ENCODE data around the gene NFIA.
A peak's percentile ranks its signal among the peaks of the same experiment; 100 is the strongest.

The NFIA gene

DNA sequence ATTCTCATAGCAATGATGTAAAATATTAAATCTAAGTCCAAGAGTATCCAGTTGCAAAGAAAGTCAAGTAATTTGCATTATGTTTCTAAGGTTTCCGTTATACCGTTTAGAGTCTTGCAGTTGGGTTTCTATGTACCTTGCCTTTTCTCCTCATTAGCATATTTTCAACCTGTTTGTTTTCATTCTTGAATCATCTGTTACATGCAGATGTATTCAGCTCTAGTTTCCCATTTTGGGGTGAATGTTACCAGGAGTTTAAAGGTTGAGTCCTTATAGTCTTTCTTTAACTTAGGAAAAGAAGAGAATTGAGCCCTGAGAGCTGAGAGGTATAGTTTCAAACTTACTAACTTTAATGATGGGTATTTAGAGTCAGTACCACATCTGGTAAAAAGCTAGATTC lies 139.9 kb downstream of the NFIA start:
- Histone ChIP-seq H3K27ac (ENCODE audit: low read depth, low read length) (peak overlapping the region; percentile 10), H3K27me3 (ENCODE audit: control insufficient read depth in 1 of 2, insufficient read depth in 2 of 2, low read length in 2 of 2) (no peaks in the 10 kb centered on the region), H3K36me3 (ENCODE audit: insufficient read depth, low read length) (no peaks in the 10 kb centered on the region), H3K9me3 (ENCODE audit: low read length) (no peaks in the 10 kb centered on the region), H3K4me3 (ENCODE audit: low read depth in 1 of 2, low read length in 2 of 2) (no peak overlapping the region), H3K9ac (ENCODE audit: low read length) (no peak overlapping the region), H3K4me1 (ENCODE audit: insufficient read depth, low read length) (peaks cover 21% of the 10 kb centered on the region)

DNA sequence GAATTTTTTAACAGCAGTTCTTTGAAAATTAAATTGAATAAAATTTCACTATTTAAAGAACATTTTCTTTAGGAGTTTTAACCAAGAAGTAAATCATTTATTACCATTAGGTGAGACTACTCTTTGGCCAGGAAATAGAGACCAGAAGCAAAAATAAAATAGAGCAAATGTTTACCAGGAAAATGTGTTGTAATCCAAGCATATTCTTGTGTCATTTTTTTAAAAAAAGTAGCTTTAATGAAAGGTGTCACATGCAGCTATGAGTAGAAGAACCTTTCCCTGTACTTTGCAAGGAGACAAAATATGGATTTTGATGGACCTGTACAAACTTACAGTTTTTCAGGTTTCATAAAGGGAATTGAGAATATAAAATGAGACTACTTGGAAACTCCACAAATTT lies 140.8 kb downstream of the NFIA start:
- Histone ChIP-seq H3K9me3 (ENCODE audit: low read length) (no peaks in the 10 kb centered on the region), H3K36me3 (ENCODE audit: insufficient read depth, low read length) (no peaks in the 10 kb centered on the region), H3K27me3 (ENCODE audit: control insufficient read depth in 1 of 2, insufficient read depth in 2 of 2, low read length in 2 of 2) (no peaks in the 10 kb centered on the region), H3K27ac (ENCODE audit: low read depth, low read length) (no peak overlapping the region), H3K4me1 (ENCODE audit: insufficient read depth, low read length) (peaks cover 19% of the 10 kb centered on the region), H3K4me3 (ENCODE audit: low read depth in 1 of 2, low read length in 2 of 2) (no peak overlapping the region), H3K9ac (ENCODE audit: low read length) (no peak overlapping the region)

DNA sequence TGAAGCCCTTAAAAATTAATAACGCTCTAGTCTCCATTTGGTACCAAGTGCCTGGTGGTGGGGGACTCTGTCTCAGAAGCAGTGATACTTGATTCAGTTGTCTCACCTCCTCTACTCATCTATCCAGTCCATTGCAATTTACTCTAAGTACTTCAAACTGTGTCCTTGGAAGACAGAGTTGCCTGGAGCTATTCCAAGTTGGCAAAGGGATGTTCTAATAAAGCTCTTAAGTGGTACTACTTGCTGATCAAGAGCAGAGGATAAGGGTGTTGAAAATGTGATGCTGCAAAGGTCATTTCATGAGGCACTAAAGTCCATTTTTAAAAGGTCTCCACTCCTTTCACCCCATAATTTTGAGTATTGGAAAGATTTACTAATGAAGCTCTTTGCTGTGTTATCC lies 142.2 kb downstream of the NFIA start:
- no peak overlapping the region for H3K4me3 ChIP-seq (ENCODE audit: low read depth in 1 of 2, low read length in 2 of 2)
- H3K4me1 ChIP-seq (ENCODE audit: insufficient read depth, low read length) = peaks cover 20% of the 10 kb centered on the region
- H3K36me3 ChIP-seq (ENCODE audit: insufficient read depth, low read length) = no peaks in the 10 kb centered on the region
- H3K27me3 ChIP-seq (ENCODE audit: control insufficient read depth in 1 of 2, insufficient read depth in 2 of 2, low read length in 2 of 2) = no peaks in the 10 kb centered on the region
- no peak overlapping the region for H3K27ac ChIP-seq (ENCODE audit: low read depth, low read length)
- H3K9ac ChIP-seq (ENCODE audit: low read length) = no peak overlapping the region
- H3K9me3 ChIP-seq (ENCODE audit: low read length) = no peaks in the 10 kb centered on the region

DNA sequence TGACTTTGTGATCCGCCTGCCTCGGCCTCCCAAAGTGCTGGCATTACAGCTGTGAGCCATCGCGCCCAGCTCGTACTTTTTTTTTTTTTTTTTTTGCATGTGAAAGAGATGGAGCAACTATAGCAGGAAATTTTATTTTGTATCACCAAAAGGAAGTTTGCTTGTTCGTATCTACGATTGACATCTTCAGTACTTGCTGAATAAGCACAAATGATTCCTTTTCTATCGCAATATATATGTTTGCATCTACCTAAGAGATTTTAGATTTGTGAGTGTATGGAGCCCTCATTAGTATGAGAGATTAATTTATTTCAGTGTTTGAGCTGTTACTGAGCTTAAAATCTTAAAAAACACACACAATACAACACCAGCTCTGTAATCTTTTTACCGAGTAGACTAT lies 143.1 kb downstream of the NFIA start:
- no peaks in the 10 kb centered on the region for H3K9me3 ChIP-seq (ENCODE audit: low read length)
- H3K27ac ChIP-seq (ENCODE audit: low read depth, low read length) = no peak overlapping the region
- H3K4me3 ChIP-seq (ENCODE audit: low read depth in 1 of 2, low read length in 2 of 2) = no peak overlapping the region
- H3K27me3 ChIP-seq (ENCODE audit: control insufficient read depth in 1 of 2, insufficient read depth in 2 of 2, low read length in 2 of 2) = no peaks in the 10 kb centered on the region
- no peaks in the 10 kb centered on the region for H3K36me3 ChIP-seq (ENCODE audit: insufficient read depth, low read length)
- no peak overlapping the region for H3K9ac ChIP-seq (ENCODE audit: low read length)
- peaks cover 25% of the 10 kb centered on the region for H3K4me1 ChIP-seq (ENCODE audit: insufficient read depth, low read length)

DNA sequence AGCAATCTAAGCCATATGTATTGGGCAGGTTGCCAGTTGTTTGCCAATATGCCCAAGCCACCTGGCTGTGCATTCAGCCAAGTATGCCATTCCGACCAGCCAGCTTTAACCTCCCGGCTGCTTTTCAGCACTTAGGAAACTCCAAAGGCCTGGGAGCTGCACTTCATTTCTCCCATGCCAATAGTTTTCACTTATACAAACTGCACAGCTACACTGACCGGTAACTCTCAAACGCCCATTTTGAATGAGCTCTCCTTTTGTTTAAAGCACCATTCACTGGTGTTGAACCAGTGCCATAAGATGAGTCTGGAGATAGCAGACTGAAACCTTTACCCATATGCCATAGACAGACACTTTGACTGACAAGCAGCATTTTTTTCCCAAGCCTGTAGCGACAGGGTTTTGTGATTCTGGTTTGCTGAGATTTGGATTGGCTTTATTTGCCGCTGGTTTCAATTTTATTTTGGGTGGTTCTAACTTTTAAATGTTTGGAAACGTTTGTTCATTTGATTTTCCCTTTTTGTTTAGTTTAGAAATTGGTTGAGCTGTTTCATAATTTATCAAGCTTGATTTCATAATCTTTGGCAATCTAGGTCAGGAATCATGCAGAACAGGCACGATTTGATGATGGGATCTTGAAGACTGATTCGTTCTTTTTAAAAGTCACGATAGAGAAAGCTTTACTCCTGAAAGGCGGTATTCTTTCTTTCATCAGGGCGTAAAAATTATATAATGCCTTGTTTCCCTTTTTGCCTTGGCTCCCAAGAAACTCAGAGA lies 144.6 kb downstream of the NFIA start:
- H3K9ac ChIP-seq (ENCODE audit: low read length) = no peak overlapping the region
- no peaks in the 10 kb centered on the region for H3K36me3 ChIP-seq (ENCODE audit: insufficient read depth, low read length)
- peaks cover 32% of the 10 kb centered on the region for H3K4me1 ChIP-seq (ENCODE audit: insufficient read depth, low read length)
- no peaks in the 10 kb centered on the region for H3K27me3 ChIP-seq (ENCODE audit: control insufficient read depth in 1 of 2, insufficient read depth in 2 of 2, low read length in 2 of 2)
- no peak overlapping the region for H3K4me3 ChIP-seq (ENCODE audit: low read depth in 1 of 2, low read length in 2 of 2)
- peak overlapping the region; percentile 23 for H3K27ac ChIP-seq (ENCODE audit: low read depth, low read length)
- H3K9me3 ChIP-seq (ENCODE audit: low read length) = no peaks in the 10 kb centered on the region

DNA sequence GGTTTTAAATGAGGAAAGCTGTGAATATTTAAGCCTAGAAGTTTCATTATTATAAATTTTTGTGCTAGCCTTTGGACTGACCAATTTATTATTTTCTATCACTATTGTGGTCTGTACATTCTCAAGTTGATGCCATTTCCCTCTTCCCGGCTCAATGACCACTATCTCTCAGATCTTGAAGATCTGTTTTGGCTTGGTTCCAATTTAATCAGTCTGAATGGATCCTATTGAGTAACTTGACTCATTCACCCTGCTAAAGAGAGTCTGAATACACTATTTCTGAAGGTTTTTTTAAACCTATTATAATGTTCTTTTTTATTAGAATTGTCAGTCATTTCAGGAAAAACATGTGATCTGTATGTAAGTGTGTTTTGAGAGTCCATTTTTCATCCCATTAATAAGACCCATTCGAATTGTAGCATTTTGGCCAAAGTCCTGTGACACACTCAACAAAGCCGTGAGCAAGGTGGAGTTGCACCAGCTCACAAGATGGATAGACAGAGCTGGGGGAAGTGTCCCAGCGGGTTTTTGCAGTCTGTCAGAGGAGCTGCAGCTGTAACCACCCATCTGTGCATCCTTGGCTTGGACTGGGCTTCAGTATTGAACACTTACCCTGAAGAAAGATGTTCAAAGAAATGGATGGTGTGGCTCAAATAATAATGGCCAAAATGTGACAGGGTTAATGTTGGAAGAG lies 145.6 kb downstream of the NFIA start:
- Histone ChIP-seq H3K27ac (ENCODE audit: low read depth, low read length) (no peak overlapping the region), H3K9ac (ENCODE audit: low read length) (no peak overlapping the region), H3K4me3 (ENCODE audit: low read depth in 1 of 2, low read length in 2 of 2) (no peak overlapping the region), H3K9me3 (ENCODE audit: low read length) (no peaks in the 10 kb centered on the region), H3K36me3 (ENCODE audit: insufficient read depth, low read length) (no peaks in the 10 kb centered on the region), H3K27me3 (ENCODE audit: control insufficient read depth in 1 of 2, insufficient read depth in 2 of 2, low read length in 2 of 2) (no peaks in the 10 kb centered on the region), H3K4me1 (ENCODE audit: insufficient read depth, low read length) (peaks cover 40% of the 10 kb centered on the region)

DNA sequence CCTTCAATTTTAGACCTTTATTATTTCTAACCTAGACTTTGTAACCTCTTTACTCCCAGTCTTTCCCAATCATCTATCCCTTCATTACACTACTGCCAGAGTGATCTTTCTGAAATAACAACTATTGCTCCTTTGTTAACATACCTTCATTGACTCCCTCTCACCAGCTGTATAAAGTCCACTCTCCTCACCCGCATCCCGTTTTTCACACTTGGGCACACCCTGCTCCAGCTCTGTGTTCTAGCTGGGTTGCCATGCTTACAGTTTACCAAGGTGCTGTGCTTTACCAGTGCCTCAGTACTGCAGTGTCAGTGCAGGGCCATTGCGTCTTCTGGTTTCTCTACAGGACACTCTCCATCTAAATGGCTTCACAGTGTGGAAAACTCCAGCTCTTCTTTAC lies 148.2 kb downstream of the NFIA start:
- Histone ChIP-seq H3K9ac (ENCODE audit: low read length) (no peak overlapping the region), H3K9me3 (ENCODE audit: low read length) (no peaks in the 10 kb centered on the region), H3K36me3 (ENCODE audit: insufficient read depth, low read length) (no peaks in the 10 kb centered on the region), H3K4me3 (ENCODE audit: low read depth in 1 of 2, low read length in 2 of 2) (no peak overlapping the region), H3K27me3 (ENCODE audit: control insufficient read depth in 1 of 2, insufficient read depth in 2 of 2, low read length in 2 of 2) (no peaks in the 10 kb centered on the region), H3K4me1 (ENCODE audit: insufficient read depth, low read length) (peaks cover 41% of the 10 kb centered on the region), H3K27ac (ENCODE audit: low read depth, low read length) (no peak overlapping the region)

GRCh38 chr1:61231795-61232194 lies 149.4 kb downstream of the NFIA start:
- Histone ChIP-seq H3K4me3 (ENCODE audit: low read depth in 1 of 2, low read length in 2 of 2) (no peak overlapping the region), H3K27ac (ENCODE audit: low read depth, low read length) (no peak overlapping the region), H3K27me3 (ENCODE audit: control insufficient read depth in 1 of 2, insufficient read depth in 2 of 2, low read length in 2 of 2) (no peaks in the 10 kb centered on the region), H3K36me3 (ENCODE audit: insufficient read depth, low read length) (no peaks in the 10 kb centered on the region), H3K9me3 (ENCODE audit: low read length) (no peaks in the 10 kb centered on the region), H3K9ac (ENCODE audit: low read length) (no peak overlapping the region), H3K4me1 (ENCODE audit: insufficient read depth, low read length) (peaks cover 36% of the 10 kb centered on the region)

- H3K4me1 ChIP-seq (ENCODE audit: insufficient read depth, low read length) = peaks cover 29% of the 10 kb centered on the region
- H3K27me3 ChIP-seq (ENCODE audit: control insufficient read depth in 1 of 2, insufficient read depth in 2 of 2, low read length in 2 of 2) = no peaks in the 10 kb centered on the region
- no peaks in the 10 kb centered on the region for H3K9me3 ChIP-seq (ENCODE audit: low read length)
- H3K4me3 ChIP-seq (ENCODE audit: low read depth in 1 of 2, low read length in 2 of 2) = no peak overlapping the region
- no peak overlapping the region for H3K9ac ChIP-seq (ENCODE audit: low read length)
- H3K36me3 ChIP-seq (ENCODE audit: insufficient read depth, low read length) = no peaks in the 10 kb centered on the region
- H3K27ac ChIP-seq (ENCODE audit: low read depth, low read length) = no peak overlapping the region
Measured at GRCh38 chr1:61233121-61233660, 150.8 kb downstream of the NFIA start.

- H3K4me3 ChIP-seq (ENCODE audit: low read depth in 1 of 2, low read length in 2 of 2) = no peak overlapping the region
- H3K9ac ChIP-seq (ENCODE audit: low read length) = no peak overlapping the region
- peaks cover 28% of the 10 kb centered on the region for H3K4me1 ChIP-seq (ENCODE audit: insufficient read depth, low read length)
- H3K9me3 ChIP-seq (ENCODE audit: low read length) = no peaks in the 10 kb centered on the region
- no peaks in the 10 kb centered on the region for H3K27me3 ChIP-seq (ENCODE audit: control insufficient read depth in 1 of 2, insufficient read depth in 2 of 2, low read length in 2 of 2)
- H3K36me3 ChIP-seq (ENCODE audit: insufficient read depth, low read length) = no peaks in the 10 kb centered on the region
- no peak overlapping the region for H3K27ac ChIP-seq (ENCODE audit: low read depth, low read length)
Measured at GRCh38 chr1:61234587-61234919, 152.2 kb downstream of the NFIA start.

DNA sequence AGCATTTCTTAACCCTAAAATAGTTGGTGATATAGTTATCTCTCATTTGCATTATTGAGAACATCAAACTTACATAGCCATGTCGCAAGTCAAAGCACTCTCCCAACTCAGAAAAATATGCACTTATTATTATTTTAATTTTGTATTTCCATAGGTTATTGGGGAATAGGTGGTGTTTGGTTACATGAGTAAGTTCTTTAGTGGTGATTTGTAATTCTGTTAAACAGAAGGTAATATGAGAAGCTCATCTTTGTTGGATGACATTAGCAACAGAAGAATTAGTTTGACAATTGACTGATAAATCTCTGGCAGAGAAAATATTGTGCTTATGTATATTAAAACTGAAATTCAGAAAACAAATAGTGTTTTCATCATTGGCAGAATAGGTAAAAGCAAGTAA lies 154.8 kb downstream of the NFIA start:
- Histone ChIP-seq H3K9me3 (ENCODE audit: low read length) (no peaks in the 10 kb centered on the region), H3K27ac (ENCODE audit: low read depth, low read length) (no peak overlapping the region), H3K36me3 (ENCODE audit: insufficient read depth, low read length) (no peaks in the 10 kb centered on the region), H3K27me3 (ENCODE audit: control insufficient read depth in 1 of 2, insufficient read depth in 2 of 2, low read length in 2 of 2) (no peaks in the 10 kb centered on the region), H3K4me1 (ENCODE audit: insufficient read depth, low read length) (peaks cover 30% of the 10 kb centered on the region), H3K9ac (ENCODE audit: low read length) (no peak overlapping the region), H3K4me3 (ENCODE audit: low read depth in 1 of 2, low read length in 2 of 2) (no peak overlapping the region)

Measured in muscle layer of colon (tissue), 2 donors.